ENCODE measurements around the gene GSK3B.

GRCh38 chr3:119858957-119859356, 235.3 kb downstream of the GSK3B start:
- no peak for TF ChIP-seq POLR2A (IDR thresholded peaks at IDR 0.05)
- no peak for TF ChIP-seq CTCF (IDR thresholded peaks at IDR 0.05)
- no peak for TF ChIP-seq POLR2AphosphoS5 (IDR thresholded peaks at IDR 0.05)

All from breast epithelium (tissue), 3 donors.